SK-N-MC (cell line): ENCODE results near the gene MINAR1.

Experiments used
- EZH2 ChIP-seq: fragments of 200-600 bp; sonication (generic); IDR thresholded peaks from one replicate; pipeline ENCODE4 v1.6.1; 2017; ENCODE audit warnings: antibody characterized with exemption
- POLR2AphosphoS5 ChIP-seq: IDR thresholded peaks from 2 replicates; pipeline ENCODE4 v1.6.1; 2012; ENCODE audit warnings: mild to moderate bottlenecking, low read depth, low read length, borderline replicate concordance

GRCh38 chr15:79459666-79460065 lies 27.5 kb downstream of the MINAR1 start:
- TF ChIP-seq EZH2 (no peak), POLR2AphosphoS5 (no peak)
